HepG2 (cell line): Measurements from ENCODE around the gene THSD4. TPM values are rescaled to one million over a fixed set of nuclear protein-coding genes. Genes with fewer than 3 reads are reported as not detected.
A peak's percentile ranks its signal among the peaks of the same experiment; 100 is the strongest.

Experiments
- ARHGAP35 ChIP-seq: sonication (generic); formaldehyde crosslinking; IDR thresholded peaks from 2 replicates; pipeline ENCODE4 v1.9.0; 2022; ENCODE audit warnings: mild to moderate bottlenecking, inconsistent platforms, moderate library complexity, missing genetic modification reagents, borderline replicate concordance
- DNMT1 ChIP-seq: sonication (generic); formaldehyde crosslinking; IDR thresholded peaks from 2 replicates; pipeline ENCODE4 v1.5.1; 2020; ENCODE audit warnings: mild to moderate bottlenecking, missing genetic modification reagents
- ELF1 ChIP-seq: sonication (generic); formaldehyde crosslinking; IDR thresholded peaks from 2 replicates; pipeline ENCODE4 v1.4.0; 2020; ENCODE audit warnings: missing genetic modification reagents
- HNF4G ChIP-seq, 2 experiments: sonication (generic) in 1 of 2; formaldehyde crosslinking in 1 of 2; IDR thresholded peaks; 2 replicates each; pipeline versions ENCODE4 v1.4.0 to v1.6.1; 2011 to 2020; ENCODE audit warnings: borderline replicate concordance in 2 of 2, low read depth in 2 of 2, mild to moderate bottlenecking in 2 of 2, low read length in 1 of 2, missing genetic modification reagents in 1 of 2, moderate library complexity in 1 of 2
- POGZ ChIP-seq: sonication (generic); formaldehyde crosslinking; IDR thresholded peaks from 2 replicates; pipeline ENCODE4 v1.4.0; 2020; ENCODE audit warnings: mild to moderate bottlenecking, missing genetic modification reagents
- RFXAP ChIP-seq: sonication (generic); formaldehyde crosslinking; IDR thresholded peaks from 2 replicates; pipeline ENCODE4 v1.4.0; 2020; ENCODE audit warnings: missing genetic modification reagents, borderline replicate concordance
- TARDBP ChIP-seq: sonication (generic); formaldehyde crosslinking; IDR thresholded peaks from 2 replicates; pipeline ENCODE4 v1.8.0; 2022; ENCODE audit warnings: mild to moderate bottlenecking, missing genetic modification reagents
- ZBTB1 ChIP-seq: sonication (generic); formaldehyde crosslinking; IDR thresholded peaks from 2 replicates; pipeline ENCODE4 v1.4.0; 2020; ENCODE audit warnings: missing genetic modification reagents, borderline replicate concordance
- ZFP1 ChIP-seq: IDR thresholded peaks from 2 replicates; pipeline ENCODE4 v1.6.1; 2016
- ZMYM4 ChIP-seq: sonication (generic); formaldehyde crosslinking; IDR thresholded peaks from 2 replicates; pipeline ENCODE4 v1.8.1; 2023; ENCODE audit warnings: mild to moderate bottlenecking, missing genetic modification reagents
- ZNF253 ChIP-seq: sonication (generic); formaldehyde crosslinking; IDR thresholded peaks from 2 replicates; pipeline ENCODE4 v1.8.0; 2022; ENCODE audit warnings: mild to moderate bottlenecking, missing genetic modification reagents, borderline replicate concordance
- polyA plus RNA-seq, 8 experiments: library from polyadenylated mRNA; depleted of rRNA in 3 of 8; stranded (reverse) in 7 of 8; unstranded in 1 of 8; fragments of >200 nt; fragmentation: Illumina TruSeq in 4 of 8; extraction: Trizol in 4 of 8; gene quantifications; 2 replicates each; pipeline versions ENCODE4 v1.2.1 to v1.2.3, GENCODE V29; 2011 to 2016; ENCODE audit warnings: low read depth in 4 of 8, missing spikeins in 1 of 8, mixed read lengths in 1 of 8; ENCODE audit not compliant: insufficient read depth in 1 of 8
- total RNA-seq, 5 experiments: library from RNA; depleted of rRNA; stranded (reverse); fragments of >200 nt; fragmentation: Illumina TruSeq; extraction: Trizol; gene quantifications; 2 replicates each; pipeline ENCODE4 v1.2.3, GENCODE V29; 2016; ENCODE audit warnings: low read depth in 1 of 5
- TF ChIP-seq, protein P1 (sequence below): sonication (generic); formaldehyde crosslinking; IDR thresholded peaks from 2 replicates; pipeline ENCODE4 v1.4.0; 2020; ENCODE audit warnings: mild to moderate bottlenecking, missing genetic modification reagents, borderline replicate concordance
- TF ChIP-seq, protein P2 (sequence below): sonication (generic); formaldehyde crosslinking; IDR thresholded peaks from 2 replicates; pipeline ENCODE4 v1.4.0; 2020; ENCODE audit warnings: mild to moderate bottlenecking, missing genetic modification reagents
- TF ChIP-seq, protein P3 (sequence below): sonication (generic); formaldehyde crosslinking; IDR thresholded peaks from 2 replicates; pipeline ENCODE4 v1.9.0; 2022; ENCODE audit warnings: low read depth, missing genetic modification reagents
- TF ChIP-seq, protein P4 (sequence below): sonication (generic); formaldehyde crosslinking; IDR thresholded peaks from 2 replicates; pipeline ENCODE4 v1.9.0; 2021; ENCODE audit warnings: missing genetic modification reagents, borderline replicate concordance

THSD4 gene
- total and polyA plus RNA-seq, 2 of the 13 experiments (the other 11 are each of a cell fraction or from before 2014, with no cell fraction given): 0.07 to 0.21 TPM

DNA sequence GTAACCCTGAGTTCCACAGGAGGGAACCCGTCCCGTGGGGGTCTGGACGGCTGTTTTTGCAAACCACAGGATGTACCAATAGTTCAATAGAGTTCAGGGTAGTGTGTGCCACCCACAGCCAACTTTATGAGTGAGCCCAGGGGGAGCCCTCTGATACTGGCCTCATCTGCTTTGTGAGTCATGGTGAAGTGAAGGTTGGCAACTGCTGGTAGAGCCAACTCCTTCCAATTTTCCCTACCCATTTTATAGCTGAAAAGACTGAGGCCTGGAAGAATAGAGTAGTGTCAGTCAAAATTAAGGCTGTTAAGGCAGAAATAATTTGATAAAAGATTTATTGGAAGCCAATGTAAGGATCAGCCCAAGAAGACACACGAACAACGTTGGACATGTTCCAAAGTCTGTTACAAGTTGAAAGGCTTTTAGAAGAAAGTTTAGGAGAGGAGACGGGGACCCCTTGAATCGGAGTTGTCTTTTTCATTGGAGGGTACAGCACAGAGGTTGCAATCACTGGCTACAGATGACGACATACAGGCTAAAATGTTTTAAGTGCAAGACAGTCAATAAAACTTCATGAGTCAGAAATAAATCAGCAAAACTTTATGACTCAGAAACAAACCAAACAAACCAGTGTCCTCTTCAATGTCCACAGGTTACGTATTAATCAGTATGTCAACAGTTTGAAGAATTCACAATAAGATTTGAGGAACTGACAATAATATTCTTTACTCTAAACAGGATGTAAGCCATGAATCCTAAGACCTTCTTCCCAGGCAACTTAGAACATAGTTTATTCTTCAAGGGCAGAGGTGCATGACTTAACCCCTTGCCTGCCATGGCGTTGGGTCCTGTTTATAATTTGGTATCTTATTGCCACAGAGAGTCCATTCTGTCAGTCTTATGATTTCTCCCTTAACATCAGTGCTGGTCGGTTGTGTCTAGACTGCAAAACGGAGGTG, 632.1 kb downstream of the THSD4 start (continued):
- TF ChIP-seq, protein P1, sequence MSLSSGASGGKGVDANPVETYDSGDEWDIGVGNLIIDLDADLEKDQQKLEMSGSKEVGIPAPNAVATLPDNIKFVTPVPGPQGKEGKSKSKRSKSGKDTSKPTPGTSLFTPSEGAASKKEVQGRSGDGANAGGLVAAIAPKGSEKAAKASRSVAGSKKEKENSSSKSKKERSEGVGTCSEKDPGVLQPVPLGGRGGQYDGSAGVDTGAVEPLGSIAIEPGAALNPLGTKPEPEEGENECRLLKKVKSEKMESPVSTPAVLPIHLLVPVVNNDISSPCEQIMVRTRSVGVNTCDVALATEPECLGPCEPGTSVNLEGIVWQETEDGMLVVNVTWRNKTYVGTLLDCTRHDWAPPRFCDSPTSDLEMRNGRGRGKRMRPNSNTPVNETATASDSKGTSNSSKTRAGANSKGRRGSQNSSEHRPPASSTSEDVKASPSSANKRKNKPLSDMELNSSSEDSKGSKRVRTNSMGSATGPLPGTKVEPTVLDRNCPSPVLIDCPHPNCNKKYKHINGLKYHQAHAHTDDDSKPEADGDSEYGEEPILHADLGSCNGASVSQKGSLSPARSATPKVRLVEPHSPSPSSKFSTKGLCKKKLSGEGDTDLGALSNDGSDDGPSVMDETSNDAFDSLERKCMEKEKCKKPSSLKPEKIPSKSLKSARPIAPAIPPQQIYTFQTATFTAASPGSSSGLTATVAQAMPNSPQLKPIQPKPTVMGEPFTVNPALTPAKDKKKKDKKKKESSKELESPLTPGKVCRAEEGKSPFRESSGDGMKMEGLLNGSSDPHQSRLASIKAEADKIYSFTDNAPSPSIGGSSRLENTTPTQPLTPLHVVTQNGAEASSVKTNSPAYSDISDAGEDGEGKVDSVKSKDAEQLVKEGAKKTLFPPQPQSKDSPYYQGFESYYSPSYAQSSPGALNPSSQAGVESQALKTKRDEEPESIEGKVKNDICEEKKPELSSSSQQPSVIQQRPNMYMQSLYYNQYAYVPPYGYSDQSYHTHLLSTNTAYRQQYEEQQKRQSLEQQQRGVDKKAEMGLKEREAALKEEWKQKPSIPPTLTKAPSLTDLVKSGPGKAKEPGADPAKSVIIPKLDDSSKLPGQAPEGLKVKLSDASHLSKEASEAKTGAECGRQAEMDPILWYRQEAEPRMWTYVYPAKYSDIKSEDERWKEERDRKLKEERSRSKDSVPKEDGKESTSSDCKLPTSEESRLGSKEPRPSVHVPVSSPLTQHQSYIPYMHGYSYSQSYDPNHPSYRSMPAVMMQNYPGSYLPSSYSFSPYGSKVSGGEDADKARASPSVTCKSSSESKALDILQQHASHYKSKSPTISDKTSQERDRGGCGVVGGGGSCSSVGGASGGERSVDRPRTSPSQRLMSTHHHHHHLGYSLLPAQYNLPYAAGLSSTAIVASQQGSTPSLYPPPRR (CRISPR knock-in tag): peak; percentile 64; the same call in 1 of the 2 replicates
- no peak for TF ChIP-seq ZBTB1 (CRISPR knock-in tag)
- peak; percentile 3; the same call in 1 of the 2 replicates for TF ChIP-seq POGZ (CRISPR knock-in tag)
- no peak for TF ChIP-seq DNMT1
- no peak for TF ChIP-seq ZMYM4
- TF ChIP-seq, protein P2, sequence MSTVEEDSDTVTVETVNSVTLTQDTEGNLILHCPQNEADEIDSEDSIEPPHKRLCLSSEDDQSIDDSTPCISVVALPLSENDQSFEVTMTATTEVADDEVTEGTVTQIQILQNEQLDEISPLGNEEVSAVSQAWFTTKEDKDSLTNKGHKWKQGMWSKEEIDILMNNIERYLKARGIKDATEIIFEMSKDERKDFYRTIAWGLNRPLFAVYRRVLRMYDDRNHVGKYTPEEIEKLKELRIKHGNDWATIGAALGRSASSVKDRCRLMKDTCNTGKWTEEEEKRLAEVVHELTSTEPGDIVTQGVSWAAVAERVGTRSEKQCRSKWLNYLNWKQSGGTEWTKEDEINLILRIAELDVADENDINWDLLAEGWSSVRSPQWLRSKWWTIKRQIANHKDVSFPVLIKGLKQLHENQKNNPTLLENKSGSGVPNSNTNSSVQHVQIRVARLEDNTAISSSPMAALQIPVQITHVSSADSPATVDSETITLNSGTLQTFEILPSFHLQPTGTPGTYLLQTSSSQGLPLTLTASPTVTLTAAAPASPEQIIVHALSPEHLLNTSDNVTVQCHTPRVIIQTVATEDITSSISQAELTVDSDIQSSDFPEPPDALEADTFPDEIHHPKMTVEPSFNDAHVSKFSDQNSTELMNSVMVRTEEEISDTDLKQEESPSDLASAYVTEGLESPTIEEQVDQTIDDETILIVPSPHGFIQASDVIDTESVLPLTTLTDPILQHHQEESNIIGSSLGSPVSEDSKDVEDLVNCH (CRISPR knock-in tag): no peak
- no peak for TF ChIP-seq ELF1 (CRISPR knock-in tag)
- no peak for TF ChIP-seq RFXAP (CRISPR knock-in tag)
- no peak for TF ChIP-seq ARHGAP35 (CRISPR knock-in tag)
- TF ChIP-seq ZFP1 (CRISPR knock-in tag): no peak
- TF ChIP-seq, protein P3, sequence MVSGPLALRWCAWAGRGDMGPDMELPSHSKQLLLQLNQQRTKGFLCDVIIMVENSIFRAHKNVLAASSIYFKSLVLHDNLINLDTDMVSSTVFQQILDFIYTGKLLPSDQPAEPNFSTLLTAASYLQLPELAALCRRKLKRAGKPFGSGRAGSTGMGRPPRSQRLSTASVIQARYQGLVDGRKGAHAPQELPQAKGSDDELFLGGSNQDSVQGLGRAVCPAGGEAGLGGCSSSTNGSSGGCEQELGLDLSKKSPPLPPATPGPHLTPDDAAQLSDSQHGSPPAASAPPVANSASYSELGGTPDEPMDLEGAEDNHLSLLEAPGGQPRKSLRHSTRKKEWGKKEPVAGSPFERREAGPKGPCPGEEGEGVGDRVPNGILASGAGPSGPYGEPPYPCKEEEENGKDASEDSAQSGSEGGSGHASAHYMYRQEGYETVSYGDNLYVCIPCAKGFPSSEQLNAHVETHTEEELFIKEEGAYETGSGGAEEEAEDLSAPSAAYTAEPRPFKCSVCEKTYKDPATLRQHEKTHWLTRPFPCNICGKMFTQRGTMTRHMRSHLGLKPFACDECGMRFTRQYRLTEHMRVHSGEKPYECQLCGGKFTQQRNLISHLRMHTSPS (CRISPR knock-in tag): no peak
- no peak for TF ChIP-seq HNF4G (IDR thresholded peaks at IDR 0.05; ENCODE audit: borderline replicate concordance, low read depth, low read length)
- TF ChIP-seq HNF4G (CRISPR knock-in tag; IDR thresholded peaks at IDR 0.05; ENCODE audit: borderline replicate concordance, low read depth): no peak
- TF ChIP-seq ZNF253 (CRISPR knock-in tag): no peak
- TF ChIP-seq, protein P4, sequence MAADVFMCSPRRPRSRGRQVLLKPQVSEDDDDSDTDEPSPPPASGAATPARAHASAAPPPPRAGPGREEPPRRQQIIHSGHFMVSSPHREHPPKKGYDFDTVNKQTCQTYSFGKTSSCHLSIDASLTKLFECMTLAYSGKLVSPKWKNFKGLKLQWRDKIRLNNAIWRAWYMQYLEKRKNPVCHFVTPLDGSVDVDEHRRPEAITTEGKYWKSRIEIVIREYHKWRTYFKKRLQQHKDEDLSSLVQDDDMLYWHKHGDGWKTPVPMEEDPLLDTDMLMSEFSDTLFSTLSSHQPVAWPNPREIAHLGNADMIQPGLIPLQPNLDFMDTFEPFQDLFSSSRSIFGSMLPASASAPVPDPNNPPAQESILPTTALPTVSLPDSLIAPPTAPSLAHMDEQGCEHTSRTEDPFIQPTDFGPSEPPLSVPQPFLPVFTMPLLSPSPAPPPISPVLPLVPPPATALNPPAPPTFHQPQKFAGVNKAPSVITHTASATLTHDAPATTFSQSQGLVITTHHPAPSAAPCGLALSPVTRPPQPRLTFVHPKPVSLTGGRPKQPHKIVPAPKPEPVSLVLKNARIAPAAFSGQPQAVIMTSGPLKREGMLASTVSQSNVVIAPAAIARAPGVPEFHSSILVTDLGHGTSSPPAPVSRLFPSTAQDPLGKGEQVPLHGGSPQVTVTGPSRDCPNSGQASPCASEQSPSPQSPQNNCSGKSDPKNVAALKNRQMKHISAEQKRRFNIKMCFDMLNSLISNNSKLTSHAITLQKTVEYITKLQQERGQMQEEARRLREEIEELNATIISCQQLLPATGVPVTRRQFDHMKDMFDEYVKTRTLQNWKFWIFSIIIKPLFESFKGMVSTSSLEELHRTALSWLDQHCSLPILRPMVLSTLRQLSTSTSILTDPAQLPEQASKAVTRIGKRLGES (CRISPR knock-in tag): no peak
- no peak for TF ChIP-seq TARDBP (CRISPR knock-in tag)
